Sciatic nerve (tissue), 2 donors: Measurements from ENCODE around the gene SRR. TPM values are rescaled to one million over a fixed set of nuclear protein-coding genes. Genes with fewer than 3 reads are reported as not detected.
"Not testable (repeated sequence)": the region's sequence is repeated elsewhere in the genome, so short reads cannot be mapped to it uniquely, and the experiment has no call there.

Experiments used
- ATAC-seq: fragments of 200-7000 bp; cut with Tn5 transposase; one replicate; pipeline ENCODE4 v1.9.1; 2020; ENCODE audit warnings: mild to moderate bottlenecking, moderate library complexity
- DNase-seq: peaks from one replicate; pipeline ENCODE4 v3.0.0-alpha.2; 2020; ENCODE audit warnings: low spot score
- intact Hi-C: fragments of 100-400 bp; cut with DNase I; formaldehyde crosslinking; loops from one replicate; pipeline ENCODE4 v1.14.2; 2022
- total RNA-seq: library from RNA; stranded (reverse); fragmentation: NEBNext Ultra II Directional; extraction: Animal tissue kit (Norgen Biotek cat#: 25700); gene quantifications from one replicate; pipeline ENCODE4 v1.2.1, GENCODE V29; 2021
- donor health status: DM: no; HTN: no; CAD: no.
- donor health status: DM: no; HTN: no; CAD: no.

The SRR gene
- total RNA-seq, 1 donor from 2014 or later, result 10.0 TPM

DNA sequence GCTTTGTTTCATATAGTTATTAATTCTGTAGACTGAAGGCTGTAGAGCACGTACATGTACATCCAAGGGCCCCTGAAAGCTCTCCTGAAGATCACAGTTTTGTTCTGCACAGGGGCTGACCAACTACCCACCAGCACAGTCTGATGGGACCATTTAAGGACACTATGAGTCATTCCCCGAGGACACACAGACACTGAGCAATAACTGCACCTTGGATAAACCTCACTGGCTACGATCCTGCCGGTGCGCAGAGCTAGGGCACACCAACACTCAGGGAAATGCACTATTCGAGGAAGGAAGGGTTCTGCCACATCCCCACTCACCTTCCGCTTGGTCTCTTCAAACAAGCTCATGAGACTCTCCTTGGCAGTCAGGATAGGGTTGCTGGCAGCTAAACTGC is 20.4 kb upstream of the SRR start:
- intact Hi-C loops, result no loop called here
- ATAC-seq (peak; percentile 23), DNase-seq (no peak)

DNA sequence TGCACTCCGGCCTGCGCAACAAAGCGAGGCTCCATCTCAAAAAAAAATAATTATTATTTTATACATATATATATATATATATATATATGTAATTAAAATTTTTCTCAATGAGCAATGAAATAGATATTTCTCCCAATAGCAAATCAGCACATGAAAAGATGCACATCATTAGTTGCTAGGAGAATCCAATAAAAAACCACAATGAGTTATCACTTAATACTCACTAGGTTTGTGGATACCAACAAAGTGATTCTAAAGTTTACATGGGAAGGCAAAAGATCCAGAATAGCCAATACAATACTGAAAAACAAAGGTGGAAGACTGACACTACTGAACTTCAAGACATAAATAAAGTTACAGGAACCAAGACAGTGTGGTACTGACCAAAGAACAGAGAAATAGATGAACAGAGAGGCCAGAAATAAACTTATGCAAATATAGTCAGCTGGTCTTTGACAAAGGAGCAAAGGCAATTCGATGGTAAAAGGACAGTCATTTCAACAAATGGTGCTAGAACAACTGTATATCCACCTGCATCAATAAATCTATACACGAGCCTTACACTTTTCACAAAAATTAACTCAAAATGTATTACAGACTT is 13.8 kb upstream of the SRR start:
- ATAC-seq (no peak), DNase-seq (no peak)
- intact Hi-C loops, result no loop called here

DNA sequence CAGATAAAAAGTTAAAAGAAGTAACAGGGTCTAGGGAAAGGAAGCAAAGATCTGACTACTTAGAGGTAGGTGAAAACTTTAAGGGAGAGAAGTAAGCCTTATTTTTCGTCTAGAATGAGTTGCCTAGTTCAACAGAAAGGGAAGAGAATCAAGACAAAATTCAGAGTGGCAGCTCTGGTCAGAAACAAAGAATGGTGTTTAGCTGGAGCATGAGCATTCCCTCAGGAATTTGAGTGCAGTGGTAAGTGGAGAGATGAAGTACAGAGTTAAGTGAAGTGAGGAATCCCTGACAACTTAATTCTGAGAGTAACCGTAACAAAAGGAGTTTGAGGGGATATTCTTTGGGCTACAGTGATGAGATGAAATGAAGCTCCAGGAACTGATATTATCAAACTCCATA is 11.7 kb upstream of the SRR start:
- ATAC-seq (no peak), DNase-seq (no peak)
- intact Hi-C loops, result no loop called here

DNA sequence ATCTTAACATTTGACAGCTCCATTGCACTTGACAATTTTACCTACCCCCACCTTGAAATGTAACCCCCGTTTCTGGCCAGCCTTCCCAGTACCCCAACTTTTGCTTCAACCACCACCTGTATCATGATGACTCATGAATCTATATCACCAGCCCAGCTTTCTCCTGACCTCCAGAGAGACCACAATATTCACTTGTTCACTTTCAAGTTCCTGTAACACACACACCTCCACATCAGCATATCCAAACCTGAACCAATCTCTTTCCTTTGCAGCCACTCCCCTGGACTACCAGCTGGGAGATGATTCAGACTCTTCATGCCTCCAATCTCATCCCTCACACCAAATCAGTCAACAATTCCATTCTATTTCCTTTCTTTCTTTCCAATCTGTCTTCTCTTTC is 8.2 kb upstream of the SRR start:
- DNase-seq (no peak), ATAC-seq (no peak)
- intact Hi-C loops, result no loop called here

DNA sequence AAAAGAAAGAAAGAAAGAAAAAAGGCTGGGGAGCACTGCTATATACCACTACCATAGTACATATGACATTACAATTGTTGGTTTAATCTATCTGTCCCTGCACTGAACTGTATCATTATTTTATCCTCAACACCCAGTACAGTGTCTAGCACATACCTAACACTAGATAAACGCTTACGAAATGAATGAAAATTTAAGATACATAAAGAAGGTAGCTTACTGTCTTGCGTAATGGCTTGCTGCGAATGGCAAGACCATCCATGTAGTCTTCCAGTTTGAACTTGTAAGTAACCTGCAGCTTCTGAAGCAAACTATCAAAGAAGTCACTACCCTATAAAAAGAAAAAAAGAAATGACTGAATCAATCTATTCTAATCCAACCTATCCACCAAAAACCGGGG is 6.7 kb upstream of the SRR start:
- ATAC-seq (no peak), DNase-seq (no peak)

DNA sequence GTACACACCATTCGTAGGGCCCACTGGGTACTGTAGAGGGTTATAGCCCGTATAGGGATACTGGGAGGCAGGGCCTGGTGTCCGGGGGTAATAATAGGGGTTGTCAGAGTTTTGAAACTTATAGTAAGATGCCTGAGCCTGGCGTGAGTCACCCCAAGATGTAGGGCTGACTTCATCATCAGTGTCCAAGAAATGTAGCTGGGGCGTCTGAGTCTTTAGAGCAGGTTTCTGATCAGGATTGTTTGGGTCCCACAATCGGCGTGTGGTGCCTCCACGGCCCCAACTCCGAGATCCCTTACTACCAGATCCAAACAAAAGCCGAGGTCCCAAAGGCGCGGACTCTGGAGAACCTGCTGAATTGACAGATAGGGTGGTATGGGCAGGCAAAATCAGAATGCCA is 4.6 kb upstream of the SRR start:
- ATAC-seq (no peak), DNase-seq (no peak)
- intact Hi-C loops, result no loop called here

More for the DNA sequence above, 6.7 kb upstream of the SRR start:
- intact Hi-C loops, result no loop called here

DNA sequence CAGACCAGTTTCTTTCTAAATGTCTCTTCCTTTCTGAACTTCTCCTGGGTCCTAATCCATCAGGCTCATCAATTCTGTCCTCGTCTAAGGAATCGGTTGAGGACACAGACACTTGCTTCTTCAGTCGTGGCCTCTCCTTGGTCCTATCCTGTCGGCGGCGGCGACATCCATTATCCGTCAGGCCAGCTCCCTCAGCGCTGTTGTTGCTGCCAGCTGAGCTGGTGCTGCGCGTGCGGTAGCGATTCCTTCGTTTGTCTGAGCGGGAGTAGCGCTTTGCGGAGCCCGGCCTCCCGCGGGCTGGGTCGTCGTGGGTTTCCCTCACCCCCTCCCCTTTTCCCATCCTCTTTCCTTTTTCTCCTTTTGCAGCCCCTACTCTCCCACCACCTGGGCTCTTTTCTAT is 4.0 kb upstream of the SRR start:
- intact Hi-C loops, result no loop called here
- ATAC-seq (no peak), DNase-seq (no peak)

DNA sequence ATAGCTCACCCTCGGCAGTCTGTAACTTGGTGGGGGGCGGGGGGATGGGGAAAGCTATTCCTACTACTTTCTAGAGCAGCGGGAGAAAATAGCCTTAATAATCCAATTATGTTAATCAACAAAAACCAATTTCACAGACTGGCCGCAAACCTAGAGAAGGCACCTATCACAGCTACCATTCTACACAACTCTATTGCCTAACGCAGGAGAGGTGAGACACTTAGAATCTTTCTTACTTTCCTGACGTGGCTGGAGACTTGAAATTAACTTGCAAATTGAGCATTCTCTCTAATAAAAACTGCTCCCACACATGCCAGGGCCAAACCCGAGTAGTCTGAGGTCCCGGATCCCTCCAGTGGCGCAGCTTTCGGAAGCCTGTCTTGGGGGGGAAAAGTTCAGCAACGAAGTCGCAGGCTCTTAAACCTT is 959 bp upstream of the SRR start:
- DNase-seq (no peak), ATAC-seq (no peak)
- intact Hi-C loops, result no loop called here

DNA sequence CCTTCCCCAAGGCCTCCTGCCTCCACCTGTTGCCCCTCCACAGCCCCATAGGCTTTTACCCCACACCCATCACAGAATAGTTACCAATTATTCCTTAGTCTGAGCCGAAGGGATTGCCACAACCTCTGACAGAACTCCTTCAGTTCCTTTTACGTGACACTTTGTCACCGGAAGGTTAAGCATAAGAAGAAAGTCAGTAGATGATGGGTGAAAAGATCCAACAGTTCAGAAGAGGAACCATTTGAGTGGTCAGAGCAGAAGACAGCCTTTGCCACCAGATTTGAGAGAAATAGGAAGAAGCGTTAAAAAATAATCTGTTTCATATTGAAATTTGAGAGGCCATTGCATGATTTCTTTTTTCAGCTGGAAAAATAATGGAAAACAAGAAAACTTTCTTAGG is 1.2 kb downstream of the SRR start:
- ATAC-seq (no peak), DNase-seq (no peak)
- intact Hi-C loops, result no loop called here

DNA sequence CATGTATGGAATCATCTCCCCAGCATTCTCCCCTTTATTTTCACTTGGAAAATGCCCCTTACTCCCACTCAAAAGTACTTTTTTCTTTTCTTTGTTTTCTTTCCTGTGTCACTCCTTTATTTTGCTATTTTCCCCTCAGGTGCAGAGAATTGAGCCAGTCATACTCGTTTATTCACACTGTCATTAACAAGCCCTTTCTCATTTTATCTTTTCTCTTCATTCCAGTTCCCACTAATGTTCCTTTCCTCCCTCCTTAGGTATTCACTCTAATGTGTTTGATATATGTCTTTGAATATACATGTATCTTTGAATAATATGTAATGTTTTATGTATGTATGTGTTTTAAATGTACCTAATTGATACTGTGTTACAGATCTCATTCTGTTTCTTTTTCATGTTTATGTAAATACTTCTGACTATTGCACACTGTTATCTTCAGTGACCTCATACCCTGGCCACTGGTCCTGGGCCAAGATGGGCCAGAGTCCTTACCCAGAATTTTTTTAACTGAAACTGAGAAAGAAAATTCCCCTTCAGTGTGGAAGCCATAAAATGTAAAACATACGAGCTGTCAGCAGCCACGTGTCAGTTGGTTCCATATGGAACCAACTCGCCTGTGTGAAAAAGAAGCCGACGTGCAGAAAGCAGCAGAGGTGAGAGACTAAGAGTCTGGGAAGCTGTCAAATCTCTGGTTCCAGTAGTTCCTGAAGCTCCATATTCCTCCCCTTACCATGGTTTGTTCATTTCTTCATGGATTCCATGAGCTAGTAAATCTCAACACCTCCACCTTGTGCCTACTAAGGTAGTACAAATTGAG is 5.8 kb downstream of the SRR start:
- DNase-seq (no peak), ATAC-seq (no peak)
- intact Hi-C loops, result no loop called here

DNA sequence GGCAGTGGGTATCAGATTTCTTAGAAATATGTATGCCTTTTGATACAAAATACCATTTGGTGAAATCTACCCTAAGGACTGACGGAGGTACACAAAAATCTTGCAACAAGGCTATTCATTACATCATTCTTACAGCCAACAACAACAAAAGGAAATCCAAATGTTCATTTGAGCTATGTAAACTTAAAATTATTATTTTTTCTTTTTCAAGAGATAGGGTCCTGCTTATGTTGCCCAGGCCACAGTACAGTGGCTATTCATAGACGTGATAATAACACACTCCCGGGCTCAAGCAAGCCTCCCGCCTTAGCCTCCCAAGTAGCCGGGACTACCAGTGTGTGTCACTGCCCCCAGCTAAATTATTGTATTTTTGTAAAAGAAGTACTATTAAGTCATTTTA is 9.0 kb downstream of the SRR start:
- no peak for DNase-seq
- intact Hi-C loops, result no loop called here

DNA sequence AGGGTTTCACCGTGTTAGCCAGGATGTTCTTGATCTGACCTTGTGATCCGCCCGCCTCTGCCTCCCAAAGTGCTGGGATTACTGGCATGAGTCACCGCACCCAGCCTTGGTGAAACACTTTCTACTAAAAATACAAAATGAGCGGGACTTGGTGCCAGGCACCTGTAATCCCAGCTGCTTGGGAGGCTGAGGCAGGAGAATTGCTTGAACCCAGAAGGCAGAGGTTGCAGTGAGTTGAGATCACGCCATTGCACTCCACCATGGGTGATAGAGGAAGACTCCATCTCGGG is 13.1 kb downstream of the SRR start:
- ATAC-seq, DNase-seq, intact Hi-C loops: not testable (repeated sequence)

More for the DNA sequence above, 9.0 kb downstream of the SRR start:
- ATAC-seq, result no peak

DNA sequence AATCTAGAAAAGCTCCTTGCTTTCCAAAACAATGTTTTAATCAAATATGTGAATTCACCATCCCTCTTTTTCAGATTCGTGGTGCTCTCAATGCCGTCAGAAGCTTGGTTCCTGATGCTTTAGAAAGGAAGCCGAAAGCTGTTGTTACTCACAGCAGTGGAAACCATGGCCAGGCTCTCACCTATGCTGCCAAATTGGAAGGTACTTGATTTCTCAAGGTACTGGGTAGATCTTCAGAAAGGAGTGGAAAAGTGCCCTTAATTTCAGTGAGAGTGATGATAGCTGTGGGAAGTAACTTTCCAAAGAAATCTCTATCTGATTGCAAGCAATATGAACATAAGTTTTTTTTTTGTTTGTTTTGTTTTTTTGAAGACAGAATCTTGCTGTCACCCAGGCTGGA is 14.0 kb downstream of the SRR start:
- ATAC-seq (no peak), DNase-seq (no peak)
- intact Hi-C loops, result no loop called here

DNA sequence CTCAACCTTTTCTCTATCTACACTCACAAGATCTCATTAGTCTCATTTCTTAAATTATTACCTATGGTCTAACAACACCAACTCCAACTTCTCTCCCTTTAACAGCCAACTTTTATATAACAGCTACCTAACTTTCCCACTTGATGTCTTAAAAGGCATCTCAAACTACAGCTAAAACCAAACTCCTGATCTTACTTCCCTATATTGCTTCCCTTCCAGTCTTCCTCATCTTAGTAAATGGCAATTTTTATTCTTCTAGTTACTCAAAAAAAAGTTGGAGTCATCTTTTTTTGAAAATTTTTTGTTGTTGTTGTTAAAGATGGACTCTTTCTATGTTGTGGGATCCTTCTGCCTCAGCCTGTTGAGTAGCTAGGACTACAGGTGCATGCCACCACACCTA is 15.3 kb downstream of the SRR start:
- intact Hi-C loops, result no loop called here
- DNase-seq, result no peak
- ATAC-seq, result no peak

DNA sequence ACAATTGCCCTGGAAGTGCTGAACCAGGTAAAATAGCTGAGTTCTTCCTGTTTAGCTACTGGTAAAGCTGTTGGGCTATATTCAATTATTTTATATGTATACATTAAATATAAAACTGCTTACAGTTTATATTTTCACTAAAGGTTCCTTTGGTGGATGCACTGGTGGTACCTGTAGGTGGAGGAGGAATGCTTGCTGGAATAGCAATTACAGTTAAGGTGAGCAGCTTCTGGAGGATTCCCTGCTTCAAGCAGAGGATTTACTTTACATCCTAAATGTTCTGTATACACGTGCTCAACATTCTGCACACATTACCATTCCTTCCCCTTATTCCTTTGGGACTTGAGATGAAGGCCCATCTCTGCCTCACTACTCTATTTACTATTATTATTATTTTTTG is 17.6 kb downstream of the SRR start:
- intact Hi-C loops, result no loop called here
- no peak for ATAC-seq
- no peak for DNase-seq

DNA sequence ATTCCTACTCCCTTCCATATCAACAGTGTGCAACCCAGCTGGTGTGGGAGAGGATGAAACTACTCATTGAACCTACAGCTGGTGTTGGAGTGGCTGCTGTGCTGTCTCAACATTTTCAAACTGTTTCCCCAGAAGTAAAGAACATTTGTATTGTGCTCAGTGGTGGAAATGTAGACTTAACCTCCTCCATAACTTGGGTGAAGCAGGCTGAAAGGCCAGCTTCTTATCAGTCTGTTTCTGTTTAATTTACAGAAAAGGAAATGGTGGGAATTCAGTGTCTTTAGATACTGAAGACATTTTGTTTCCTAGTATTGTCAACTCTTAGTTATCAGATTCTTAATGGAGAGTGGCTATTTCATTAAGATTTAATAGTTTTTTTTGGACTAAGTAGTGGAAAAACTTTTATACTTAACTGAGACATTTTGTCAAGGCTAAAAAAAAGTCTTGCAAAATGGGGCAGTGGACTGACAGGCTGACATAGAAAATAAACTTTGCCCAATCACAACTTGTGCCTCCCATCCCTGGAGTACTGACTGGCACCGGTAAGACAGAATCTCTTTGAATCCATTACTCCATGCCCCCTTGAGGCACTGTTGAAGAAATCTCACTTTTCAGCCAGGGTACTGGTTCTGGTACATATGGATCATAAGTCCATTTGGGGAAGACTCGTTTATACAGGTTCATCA is 20.0 kb downstream of the SRR start:
- intact Hi-C loops, result no loop called here
- ATAC-seq, result no peak
- no peak for DNase-seq

DNA sequence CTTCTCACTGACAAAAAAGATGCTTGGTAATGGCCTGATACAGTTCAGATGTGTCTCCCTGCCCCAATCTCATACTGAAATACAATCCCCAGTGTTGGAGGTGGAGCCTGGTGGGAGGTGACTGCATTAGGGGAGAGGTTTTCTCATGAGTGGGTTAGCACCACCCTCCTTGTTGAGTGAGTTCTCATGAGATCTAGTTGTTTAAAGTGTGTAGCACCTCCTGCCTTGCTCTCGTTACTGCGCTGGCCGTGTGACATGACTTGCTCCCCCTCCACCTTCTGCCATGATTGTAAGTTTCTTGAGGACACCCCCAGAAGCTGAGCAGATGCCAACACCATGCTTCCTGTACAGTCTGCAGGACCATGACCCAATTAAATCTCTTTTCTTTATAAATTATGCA is 27.6 kb downstream of the SRR start:
- ATAC-seq (no peak), DNase-seq (no peak)
- intact Hi-C loops, result no loop called here

DNA sequence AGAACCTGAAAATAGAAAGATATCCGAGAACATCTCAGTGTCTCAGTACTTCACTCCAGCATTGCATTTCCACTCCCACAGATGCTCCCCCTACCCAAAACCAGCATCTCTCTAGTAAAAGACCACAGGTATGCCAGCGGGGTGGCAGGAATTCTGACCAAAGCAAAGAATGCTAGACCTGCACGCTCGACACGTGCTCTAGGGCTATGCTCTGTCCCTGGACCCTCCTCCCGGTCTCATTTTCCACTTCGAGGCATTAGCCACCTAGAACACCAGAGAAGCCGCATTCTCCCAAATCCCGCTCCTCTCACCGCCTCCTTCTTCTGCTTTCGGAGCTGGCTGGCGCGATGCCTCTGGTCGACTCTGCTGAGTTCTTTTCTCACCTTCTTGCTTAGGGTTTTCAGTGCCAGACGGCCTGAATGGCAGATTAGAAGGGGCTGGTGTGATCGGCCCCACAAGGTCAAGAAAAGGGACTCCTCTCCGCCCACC is 32.0 kb downstream of the SRR start:
- intact Hi-C loops, result no loop called here
- DNase-seq, result no peak
- ATAC-seq, result no peak

DNA sequence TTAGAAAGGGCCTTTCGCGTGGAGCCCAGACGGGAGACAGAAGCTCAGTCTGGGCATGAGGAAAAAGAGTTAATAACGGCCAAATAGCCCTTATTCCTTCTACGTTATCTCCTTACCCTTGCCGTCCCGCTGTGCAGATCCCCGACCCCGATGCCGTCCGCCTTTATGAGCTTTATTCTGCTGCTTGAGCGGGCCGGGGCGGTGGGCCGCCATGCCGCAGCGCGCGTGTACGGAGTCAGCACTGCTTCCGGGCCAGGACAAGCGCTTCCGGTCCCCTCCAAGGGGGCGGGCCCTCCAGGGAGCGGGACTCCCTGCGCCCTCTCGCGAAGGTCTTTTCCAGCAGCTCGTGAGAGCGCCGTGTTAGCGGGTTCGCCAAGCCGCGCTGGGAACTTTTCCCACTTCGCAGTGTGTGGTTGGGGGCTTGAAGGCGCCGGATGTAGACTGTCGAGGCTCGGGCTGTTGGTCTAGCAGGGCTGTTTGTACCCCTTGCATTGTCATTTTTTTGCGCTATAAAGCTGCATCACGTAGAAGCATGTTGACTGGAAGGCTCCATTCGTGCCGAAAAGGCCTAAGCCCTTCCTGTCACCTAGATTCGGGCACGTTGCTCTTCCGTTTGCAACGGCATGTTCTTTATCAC is 32.6 kb downstream of the SRR start, which contains the start of gene TSR1:
TSS of gene TSR1 (minus strand) at position 243 of the 637 bp plus-strand sequence. CDS start at position 213, 30 bp downstream.
- peak; percentile 94 for DNase-seq
- intact Hi-C loops, result no loop called here
- peak; percentile 98 for ATAC-seq
